HCT116 (cell line): ENCODE data around the gene SLC35F1.

Source experiments
- CTCF ChIP-seq, 3 experiments: fragments of 200-600 bp in 1 of 3; sonication (generic) in 1 of 3; IDR thresholded peaks in 2 of 3; conservative IDR thresholded peaks in 1 of 3; 2 replicates each; pipeline ENCODE4 v1.5.1; 2012 to 2017; ENCODE audit warnings: low read depth in 2 of 3, low read length in 2 of 3, antibody characterized with exemption in 1 of 3, borderline replicate concordance in 1 of 3, control low read depth in 1 of 3, mild to moderate bottlenecking in 1 of 3, mixed read lengths in 1 of 3, mixed run types in 1 of 3, moderate library complexity in 1 of 3; ENCODE audit not compliant: insufficient read depth in 1 of 3
- ELF1 ChIP-seq: IDR thresholded peaks from 2 replicates; pipeline ENCODE4 v1.6.1; 2012; ENCODE audit warnings: low read depth, borderline replicate concordance
- EZH2 ChIP-seq: fragments of 200-600 bp; sonication (generic); IDR thresholded peaks from 2 replicates; pipeline ENCODE4 v1.6.1; 2017; ENCODE audit warnings: antibody characterized with exemption, mixed run types
- EZH2phosphoT487 ChIP-seq: fragments of 200-600 bp; IDR thresholded peaks from 2 replicates; pipeline ENCODE4 v1.6.1; 2018; ENCODE audit warnings: antibody characterized with exemption, borderline replicate concordance
- JUND ChIP-seq: IDR thresholded peaks from 2 replicates; pipeline ENCODE4 v1.6.1; 2012
- POLR2A ChIP-seq: IDR thresholded peaks from 2 replicates; pipeline ENCODE4 v1.7.0; 2011; ENCODE audit warnings: borderline replicate concordance; ENCODE audit not compliant: insufficient read depth, insufficient read length; ENCODE audit errors: extremely low read depth
- REST ChIP-seq: IDR thresholded peaks from 2 replicates; pipeline ENCODE4 v1.6.1; 2012; ENCODE audit warnings: low read depth
- SIN3A ChIP-seq: IDR thresholded peaks from 2 replicates; pipeline ENCODE4 v1.6.1; 2012; ENCODE audit warnings: low read depth
- SP1 ChIP-seq: IDR thresholded peaks from 2 replicates; pipeline ENCODE4 v1.6.1; 2012; ENCODE audit warnings: low read depth
- ZBTB33 ChIP-seq: IDR thresholded peaks from 2 replicates; pipeline ENCODE4 v1.6.1; 2011; ENCODE audit warnings: mild to moderate bottlenecking, low read length, moderate library complexity; ENCODE audit not compliant: insufficient replicate concordance; ENCODE audit errors: extremely low read depth

GRCh38 chr6:117924690-117925089, 17.6 kb downstream of the SLC35F1 start:
- no peak for TF ChIP-seq ELF1
- no peak for TF ChIP-seq EZH2phosphoT487
- TF ChIP-seq CTCF (IDR thresholded peaks at IDR 0.05 in 2 of 3, conservative IDR thresholded peaks at IDR 0.05 in 1 of 3; ENCODE audit: borderline replicate concordance in 1 of 3, insufficient read depth in 1 of 3, low read depth in 2 of 3, low read length in 2 of 3) = no peak
- TF ChIP-seq JUND = no peak
- TF ChIP-seq REST = no peak
- TF ChIP-seq ZBTB33 = no peak
- TF ChIP-seq SIN3A = no peak
- no peak for TF ChIP-seq SP1
- no peak for TF ChIP-seq EZH2
- no peak for TF ChIP-seq POLR2A
